Panc1 (cell line): ENCODE data around the gene H6PD. TPM values are rescaled to one million over a fixed set of nuclear protein-coding genes. Genes with fewer than 3 reads are reported as not detected.

Experiments
- ATAC-seq: fragments of 200-7000 bp; cut with Tn5 transposase; 2 replicates; pipeline ENCODE4 v1.9.1; 2020; ENCODE audit warnings: mild to moderate bottlenecking, moderate library complexity
- BruUV-seq: library from RNA; stranded (reverse); fragments of 400-500 nt; replicated peaks from 2 replicates; lab custom pipeline; 2021; lab: Mats Ljungman, UMichigan
- CTCF ChIA-PET: fragments of 300-600 bp; sonication (Branson Sonifier 250); formaldehyde crosslinking; loops from one replicate; lab custom pipeline; 2022; ENCODE audit warnings: antibody characterized with exemption; lab: Charles Lee
- POLR2A ChIA-PET: fragments of 300-600 bp; sonication (Branson Sonifier 250); formaldehyde crosslinking; loops from one replicate; lab custom pipeline; 2022; ENCODE audit warnings: antibody characterized with exemption; lab: Charles Lee
- DNase-seq: peaks from one replicate; pipeline ENCODE4 v3.0.0-alpha.2; 2010; ENCODE audit warnings: low read depth, low spot score
- H3K27ac ChIP-seq: 2 replicates; pipeline ENCODE4 v1.5.1; 2011; ENCODE audit warnings: mild to moderate bottlenecking, low read length, inconsistent platforms
- H3K27me3 ChIP-seq: fragments of 200-500 bp; sonication (Bioruptor generic); 2 replicates; pipeline ENCODE4 v1.6.0; 2014; ENCODE audit warnings: low read length, inconsistent platforms; ENCODE audit not compliant: control insufficient read depth, insufficient read depth
- H3K36me3 ChIP-seq: fragments of 200-500 bp; sonication (Bioruptor generic); 2 replicates; pipeline ENCODE4 v1.5.1; 2014; ENCODE audit warnings: inconsistent platforms, mild to moderate bottlenecking, low read length, moderate library complexity; ENCODE audit not compliant: control insufficient read depth, insufficient read depth
- H3K4me1 ChIP-seq: 2 replicates; pipeline ENCODE4 v1.5.1; 2011; ENCODE audit warnings: inconsistent platforms, mild to moderate bottlenecking, low read length, moderate library complexity; ENCODE audit not compliant: control insufficient read depth, insufficient read depth
- H3K4me3 ChIP-seq, 2 experiments: 2 replicates each; pipeline ENCODE4 v1.5.1; 2011 to 2012; ENCODE audit warnings: low read depth in 2 of 2, low read length in 2 of 2, mild to moderate bottlenecking in 2 of 2, inconsistent platforms in 1 of 2, moderate library complexity in 1 of 2
- H3K9me3 ChIP-seq: fragments of 200-500 bp; sonication (Bioruptor generic); 2 replicates; pipeline ENCODE4 v1.5.1; 2014; ENCODE audit warnings: low read depth, mild to moderate bottlenecking, inconsistent platforms, low read length, moderate library complexity; ENCODE audit not compliant: control insufficient read depth, insufficient read depth
- CTCF ChIP-seq: fragments of 450-650 bp; IDR thresholded peaks from 2 replicates; pipeline ENCODE4 v1.5.1; 2017; ENCODE audit warnings: mild to moderate bottlenecking
- POLR2AphosphoS5 ChIP-seq: IDR thresholded peaks from 2 replicates; pipeline ENCODE4 v1.6.1; 2012; ENCODE audit warnings: mild to moderate bottlenecking, low read depth, low read length, moderate library complexity
- REST ChIP-seq, 2 experiments: IDR thresholded peaks; 2 replicates each; pipeline ENCODE4 v1.6.1; 2011 to 2012; ENCODE audit warnings: low read depth in 2 of 2, control low read depth in 1 of 2, low read length in 1 of 2, mild to moderate bottlenecking in 1 of 2, moderate library complexity in 1 of 2; ENCODE audit not compliant: insufficient read depth in 1 of 2
- SIN3A ChIP-seq: IDR thresholded peaks from 2 replicates; pipeline ENCODE4 v1.6.1; 2012; ENCODE audit warnings: low read depth, mild to moderate bottlenecking, low read length, moderate library complexity, borderline replicate concordance; ENCODE audit not compliant: insufficient read depth
- TCF7L2 ChIP-seq: IDR thresholded peaks from 2 replicates; pipeline ENCODE4 v1.6.1; 2011; ENCODE audit warnings: mild to moderate bottlenecking, low read depth, low read length, inconsistent platforms
- in situ Hi-C: cut with HindIII; loops from 2 replicates; pipeline ENCODE4 v1.10.0; 2016; ENCODE audit warnings: low sequenced_read_pairs, low pct_unique_long_range_greater_than_20kb
- intact Hi-C: fragments of 100-400 bp; cut with micrococcal nuclease; formaldehyde crosslinking; loops from one replicate; pipeline ENCODE4 v1.10.0; 2022; ENCODE audit not compliant: unreplicated experiment
- total RNA-seq: library from RNA; stranded (reverse); gene quantifications from one replicate; pipeline ENCODE4 v1.2.1, GENCODE V29; 2021; ENCODE audit not compliant: unreplicated experiment

Gene H6PD
- total RNA-seq, 1 experiment from 2014 or later: 23.5 TPM

GRCh38 chr1:9257851-9258250, 23.3 kb downstream of the H6PD start:
- no peak overlapping the region for H3K27ac ChIP-seq
- ATAC-seq (no peak), DNase-seq (no peak)
- H3K4me1 ChIP-seq: no peaks in the 10 kb centered on the region
- CTCF ChIA-PET: no interaction called here
- POLR2A ChIA-PET: interaction anchor here (0.5 kb wide), 1 partner anchor 240 kb away, joined by 3 read pairs; no protein-coding TSS in a partner anchor
- intact Hi-C loops: no loop called here
- H3K9me3 ChIP-seq: no peaks in the 10 kb centered on the region
- BruUV-seq: no TSS peak
- in situ Hi-C loops: no loop called here
- no peaks in the 10 kb centered on the region for H3K27me3 ChIP-seq
- H3K36me3 ChIP-seq: no peaks in the 10 kb centered on the region
- TF ChIP-seq SIN3A (no peak), TCF7L2 (no peak)
- no peak overlapping the region for H3K4me3 ChIP-seq

GRCh38 chr1:9258629-9259028, 24.1 kb downstream of the H6PD start:
- Histone ChIP-seq H3K4me1 (no peaks in the 10 kb centered on the region), H3K4me3 (no peak overlapping the region), H3K9me3 (no peaks in the 10 kb centered on the region), H3K36me3 (no peaks in the 10 kb centered on the region), H3K27ac (no peak overlapping the region), H3K27me3 (no peaks in the 10 kb centered on the region)
- in situ Hi-C loops: no loop called here
- POLR2A ChIA-PET: no interaction called here
- DNase-seq (no peak), ATAC-seq (no peak)
- BruUV-seq: no TSS peak
- TF ChIP-seq CTCF (no peak), TCF7L2 (no peak), SIN3A (no peak), POLR2AphosphoS5 (no peak), REST (IDR thresholded peaks at IDR 0.05; ENCODE audit: insufficient read depth in 1 of 2, low read depth in 2 of 2, low read length in 1 of 2) (no peak)
- intact Hi-C loops: no loop called here
- CTCF ChIA-PET: no interaction called here

- no peak for ATAC-seq
- in situ Hi-C loops: no loop called here
- Histone ChIP-seq H3K4me1 (no peaks in the 10 kb centered on the region), H3K9me3 (no peaks in the 10 kb centered on the region), H3K36me3 (no peaks in the 10 kb centered on the region), H3K27ac (no peak overlapping the region), H3K4me3 (no peak overlapping the region), H3K27me3 (no peaks in the 10 kb centered on the region)
- intact Hi-C loops: no loop called here
- ChIA-PET POLR2A (no interaction called here), CTCF (no interaction called here)
- no TSS peak for BruUV-seq
- DNase-seq: no peak
- TF ChIP-seq POLR2AphosphoS5 (no peak), CTCF (no peak), TCF7L2 (no peak), SIN3A (no peak), REST (IDR thresholded peaks at IDR 0.05; ENCODE audit: insufficient read depth in 1 of 2, low read depth in 2 of 2, low read length in 1 of 2) (no peak)
Measured at GRCh38 chr1:9260059-9260766, 25.6 kb downstream of the H6PD start.
